ENCODE results near the gene SOCS1.

DNA sequence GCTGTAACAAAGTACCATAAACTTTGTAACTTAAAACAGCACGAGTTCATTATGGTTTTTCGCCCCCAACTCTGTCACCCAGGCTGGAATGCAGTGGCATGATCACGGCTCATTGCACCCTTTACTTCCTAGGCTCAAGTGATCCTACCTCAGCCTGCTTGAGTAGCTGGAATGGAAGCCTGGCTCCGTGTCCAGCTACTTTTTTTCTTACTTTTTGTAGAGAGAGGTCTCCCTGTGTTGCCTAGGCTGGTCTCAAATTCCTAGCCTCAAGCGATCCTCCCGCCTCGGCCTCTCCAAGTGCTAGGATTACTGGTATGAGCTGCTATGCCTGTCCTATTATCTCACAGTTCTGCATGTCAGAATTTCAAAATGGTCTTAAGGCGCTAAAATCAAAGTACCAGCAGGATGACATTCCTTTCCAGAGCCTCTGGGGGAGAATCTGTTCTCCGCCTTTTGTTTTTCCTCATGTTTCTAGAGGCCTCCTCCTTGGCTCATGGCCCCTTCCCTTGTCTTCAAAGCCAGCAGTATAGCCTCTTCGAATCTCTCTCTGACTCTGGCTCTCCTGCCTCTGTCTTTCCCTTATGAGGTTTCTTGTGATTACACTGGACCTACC is 35.2 kb upstream of the SOCS1 start:
- TF ChIP-seq, protein P1, sequence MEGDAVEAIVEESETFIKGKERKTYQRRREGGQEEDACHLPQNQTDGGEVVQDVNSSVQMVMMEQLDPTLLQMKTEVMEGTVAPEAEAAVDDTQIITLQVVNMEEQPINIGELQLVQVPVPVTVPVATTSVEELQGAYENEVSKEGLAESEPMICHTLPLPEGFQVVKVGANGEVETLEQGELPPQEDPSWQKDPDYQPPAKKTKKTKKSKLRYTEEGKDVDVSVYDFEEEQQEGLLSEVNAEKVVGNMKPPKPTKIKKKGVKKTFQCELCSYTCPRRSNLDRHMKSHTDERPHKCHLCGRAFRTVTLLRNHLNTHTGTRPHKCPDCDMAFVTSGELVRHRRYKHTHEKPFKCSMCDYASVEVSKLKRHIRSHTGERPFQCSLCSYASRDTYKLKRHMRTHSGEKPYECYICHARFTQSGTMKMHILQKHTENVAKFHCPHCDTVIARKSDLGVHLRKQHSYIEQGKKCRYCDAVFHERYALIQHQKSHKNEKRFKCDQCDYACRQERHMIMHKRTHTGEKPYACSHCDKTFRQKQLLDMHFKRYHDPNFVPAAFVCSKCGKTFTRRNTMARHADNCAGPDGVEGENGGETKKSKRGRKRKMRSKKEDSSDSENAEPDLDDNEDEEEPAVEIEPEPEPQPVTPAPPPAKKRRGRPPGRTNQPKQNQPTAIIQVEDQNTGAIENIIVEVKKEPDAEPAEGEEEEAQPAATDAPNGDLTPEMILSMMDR (conservative IDR thresholded peaks at IDR 0.05; ENCODE audit: low read depth, low read length), result no peak
- no peak for TF ChIP-seq EZH2 (IDR thresholded peaks at IDR 0.05; ENCODE audit: low read length, unreplicated experiment)
- no peak for TF ChIP-seq EZH2phosphoT487 (IDR thresholded peaks at IDR 0.05; ENCODE audit: borderline replicate concordance, low read length)

Data from PC-3 (cell line).